SU-DHL-6 (cell line): ENCODE measurements around the gene ANTXRL.
"Not testable (repeated sequence)": the region's sequence is repeated elsewhere in the genome, so short reads cannot be mapped to it uniquely, and the experiment has no call there.

ENCODE experiments used
- CTCF ChIP-seq: fragments of 200-600 bp; sonication (generic); IDR thresholded peaks from one replicate; pipeline ENCODE4 v1.5.1; 2017; ENCODE audit warnings: antibody characterized with exemption, mild to moderate bottlenecking, low read length, moderate library complexity; ENCODE audit not compliant: insufficient read depth, poor library complexity, severe bottlenecking
- EZH2phosphoT487 ChIP-seq: fragments of 200-600 bp; sonication (generic), shearing (Covaris generic); conservative IDR thresholded peaks from 2 replicates; pipeline ENCODE4 v1.6.1; 2018; ENCODE audit warnings: mild to moderate bottlenecking, antibody characterized with exemption, low read length, moderate library complexity, mixed read lengths

GRCh38 chr10:46271795-46272499 is 14.8 kb upstream of the ANTXRL start:
- not testable (repeated sequence) for TF ChIP-seq CTCF, EZH2phosphoT487
